B cell (primary cell): ENCODE measurements around the gene MPL.

ENCODE experiments used
- EZH2 ChIP-seq: IDR thresholded peaks from 2 replicates; pipeline ENCODE4 v1.6.1; 2012; ENCODE audit warnings: borderline replicate concordance, low read depth, mild to moderate bottlenecking, moderate library complexity, low read length; ENCODE audit not compliant: insufficient read depth, poor library complexity, severe bottlenecking
- TF ChIP-seq, protein P1 (sequence below): fragments of 200-600 bp; IDR thresholded peaks from one replicate; pipeline ENCODE4 v1.8.0; 2022; ENCODE audit warnings: antibody characterized with exemption, mild to moderate bottlenecking

DNA sequence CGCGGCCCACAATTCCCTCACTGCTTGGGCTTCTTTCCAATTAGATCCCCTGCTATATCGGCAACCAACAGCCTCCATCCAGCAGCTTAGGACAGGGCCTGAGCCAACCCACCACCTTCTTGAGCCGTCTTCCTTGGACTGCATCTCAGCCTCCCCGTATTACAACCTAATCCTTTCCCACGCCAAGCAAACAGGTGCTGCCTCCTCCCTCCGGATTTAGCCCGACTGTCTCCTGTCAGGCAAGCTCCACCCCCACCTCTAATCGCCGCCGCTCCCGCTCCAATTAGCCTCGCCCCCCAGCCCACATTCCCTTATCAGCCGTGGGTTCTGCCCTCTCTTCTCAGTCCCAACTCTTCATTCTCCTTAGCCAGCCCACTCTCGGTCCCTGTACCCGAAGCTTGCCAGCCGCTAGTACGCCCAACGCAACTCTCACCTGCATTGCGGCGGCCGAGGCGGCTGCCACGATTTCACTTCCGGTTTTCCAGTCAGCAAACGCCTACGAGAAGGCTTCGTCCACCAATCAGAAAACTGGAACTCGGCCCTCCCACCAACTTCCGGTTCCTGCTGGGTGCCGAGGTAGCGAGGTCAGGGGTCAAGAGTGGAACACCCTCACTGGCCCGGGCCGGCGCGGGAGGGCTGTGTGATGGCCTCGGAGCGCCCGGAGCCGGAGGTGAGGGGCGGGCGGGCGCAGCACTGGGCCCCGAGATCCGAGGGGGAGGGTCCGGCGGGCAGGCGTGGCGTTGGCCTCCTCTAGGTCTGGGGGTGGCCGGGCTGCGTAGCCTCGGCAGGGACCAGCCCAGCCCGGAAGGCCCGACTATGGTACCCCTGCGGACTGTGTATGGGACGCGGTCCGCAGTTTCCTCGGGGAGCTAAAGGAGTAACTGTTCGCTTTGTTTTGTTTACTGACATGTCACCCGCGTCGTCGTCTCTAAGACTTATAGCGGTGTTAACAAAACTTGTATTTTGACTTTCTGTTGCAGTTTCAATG is 52.0 kb downstream of the MPL start, which contains the start of the genes MED8 and SZT2:
- TF ChIP-seq, protein P1, sequence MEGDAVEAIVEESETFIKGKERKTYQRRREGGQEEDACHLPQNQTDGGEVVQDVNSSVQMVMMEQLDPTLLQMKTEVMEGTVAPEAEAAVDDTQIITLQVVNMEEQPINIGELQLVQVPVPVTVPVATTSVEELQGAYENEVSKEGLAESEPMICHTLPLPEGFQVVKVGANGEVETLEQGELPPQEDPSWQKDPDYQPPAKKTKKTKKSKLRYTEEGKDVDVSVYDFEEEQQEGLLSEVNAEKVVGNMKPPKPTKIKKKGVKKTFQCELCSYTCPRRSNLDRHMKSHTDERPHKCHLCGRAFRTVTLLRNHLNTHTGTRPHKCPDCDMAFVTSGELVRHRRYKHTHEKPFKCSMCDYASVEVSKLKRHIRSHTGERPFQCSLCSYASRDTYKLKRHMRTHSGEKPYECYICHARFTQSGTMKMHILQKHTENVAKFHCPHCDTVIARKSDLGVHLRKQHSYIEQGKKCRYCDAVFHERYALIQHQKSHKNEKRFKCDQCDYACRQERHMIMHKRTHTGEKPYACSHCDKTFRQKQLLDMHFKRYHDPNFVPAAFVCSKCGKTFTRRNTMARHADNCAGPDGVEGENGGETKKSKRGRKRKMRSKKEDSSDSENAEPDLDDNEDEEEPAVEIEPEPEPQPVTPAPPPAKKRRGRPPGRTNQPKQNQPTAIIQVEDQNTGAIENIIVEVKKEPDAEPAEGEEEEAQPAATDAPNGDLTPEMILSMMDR, result no peak
- TF ChIP-seq EZH2, result no peak
